RWPE1 (cell line): ENCODE measurements around the gene DDX24.

ENCODE experiments used
- CTCF ChIA-PET: fragments of 350-600 bp; sonication (Branson Sonifier 250); formaldehyde crosslinking; extraction: SDS; loops from one replicate; lab custom pipeline; 2021; lab: Yijun Ruan, JAX
- POLR2A ChIA-PET: fragments of 400-600 bp; formaldehyde crosslinking; extraction: SDS; loops from one replicate; lab custom pipeline; 2020; ENCODE audit warnings: antibody characterized with exemption; ENCODE audit not compliant: low non-redundant PET; lab: Yijun Ruan, JAX
- DNase-seq: peaks from one replicate; pipeline ENCODE4 v3.0.0; 2012; ENCODE audit warnings: low spot score
- H3K27ac ChIP-seq: fragments of 450-650 bp; 2 replicates; pipeline ENCODE4 v1.5.1; 2017
- TF ChIP-seq, protein P1 (sequence below): fragments of 450-650 bp; conservative IDR thresholded peaks from 2 replicates; pipeline ENCODE4 v1.5.1; 2017; ENCODE audit warnings: low read depth, mild to moderate bottlenecking

The DDX24 gene

DNA sequence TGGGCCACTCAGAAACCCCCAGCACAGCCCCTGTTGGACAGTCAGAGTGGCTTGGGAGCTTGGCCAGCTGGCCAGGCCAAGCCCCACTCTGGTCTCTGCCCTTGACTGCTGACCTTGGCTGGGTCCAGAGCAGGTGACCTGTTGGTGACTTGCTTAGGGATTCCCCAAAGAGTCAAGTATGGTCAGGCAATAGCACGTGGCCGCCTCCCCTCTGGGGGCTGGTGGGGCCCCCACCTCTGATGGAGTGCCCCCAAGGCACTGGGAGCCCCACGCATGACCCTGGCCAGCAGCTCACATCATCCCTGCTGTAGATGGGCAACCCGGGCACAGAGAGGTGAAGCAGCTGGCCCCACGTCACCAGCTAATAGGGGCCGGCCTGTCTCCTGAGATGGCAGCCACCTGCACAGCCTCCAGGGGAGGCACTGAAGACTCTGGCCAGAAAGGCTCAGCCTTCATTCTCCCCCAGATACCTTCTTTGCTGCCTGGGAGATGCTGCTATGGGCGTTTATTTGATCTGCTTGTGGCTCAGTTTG is 82.1 kb downstream of the DDX24 start:
- TF ChIP-seq, protein P1, sequence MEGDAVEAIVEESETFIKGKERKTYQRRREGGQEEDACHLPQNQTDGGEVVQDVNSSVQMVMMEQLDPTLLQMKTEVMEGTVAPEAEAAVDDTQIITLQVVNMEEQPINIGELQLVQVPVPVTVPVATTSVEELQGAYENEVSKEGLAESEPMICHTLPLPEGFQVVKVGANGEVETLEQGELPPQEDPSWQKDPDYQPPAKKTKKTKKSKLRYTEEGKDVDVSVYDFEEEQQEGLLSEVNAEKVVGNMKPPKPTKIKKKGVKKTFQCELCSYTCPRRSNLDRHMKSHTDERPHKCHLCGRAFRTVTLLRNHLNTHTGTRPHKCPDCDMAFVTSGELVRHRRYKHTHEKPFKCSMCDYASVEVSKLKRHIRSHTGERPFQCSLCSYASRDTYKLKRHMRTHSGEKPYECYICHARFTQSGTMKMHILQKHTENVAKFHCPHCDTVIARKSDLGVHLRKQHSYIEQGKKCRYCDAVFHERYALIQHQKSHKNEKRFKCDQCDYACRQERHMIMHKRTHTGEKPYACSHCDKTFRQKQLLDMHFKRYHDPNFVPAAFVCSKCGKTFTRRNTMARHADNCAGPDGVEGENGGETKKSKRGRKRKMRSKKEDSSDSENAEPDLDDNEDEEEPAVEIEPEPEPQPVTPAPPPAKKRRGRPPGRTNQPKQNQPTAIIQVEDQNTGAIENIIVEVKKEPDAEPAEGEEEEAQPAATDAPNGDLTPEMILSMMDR, result no peak
- CTCF ChIA-PET, result interaction anchor here (3.6 kb wide), 1 partner anchor 59 kb away, joined by 39 read pairs; no protein-coding TSS in a partner anchor
- H3K27ac ChIP-seq, result no peak overlapping the region
- DNase-seq, result no peak
- POLR2A ChIA-PET, result no interaction called here
